Brain pericyte (primary cell): ENCODE data around the gene PIPOX.

Source experiments
- DNase-seq: peaks from one replicate; pipeline ENCODE4 v3.0.0-alpha.2; 2012; ENCODE audit warnings: low read depth, low spot score

PIPOX gene, protein sequence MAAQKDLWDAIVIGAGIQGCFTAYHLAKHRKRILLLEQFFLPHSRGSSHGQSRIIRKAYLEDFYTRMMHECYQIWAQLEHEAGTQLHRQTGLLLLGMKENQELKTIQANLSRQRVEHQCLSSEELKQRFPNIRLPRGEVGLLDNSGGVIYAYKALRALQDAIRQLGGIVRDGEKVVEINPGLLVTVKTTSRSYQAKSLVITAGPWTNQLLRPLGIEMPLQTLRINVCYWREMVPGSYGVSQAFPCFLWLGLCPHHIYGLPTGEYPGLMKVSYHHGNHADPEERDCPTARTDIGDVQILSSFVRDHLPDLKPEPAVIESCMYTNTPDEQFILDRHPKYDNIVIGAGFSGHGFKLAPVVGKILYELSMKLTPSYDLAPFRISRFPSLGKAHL

GRCh38 chr17:29042679-29043538 lies at the start of gene PIPOX:
Gene PIPOX (plus strand): TSS chr17:29043141. CDS start chr17:29043226, 85 bp downstream.
- peak; percentile 45 for DNase-seq

DNA sequence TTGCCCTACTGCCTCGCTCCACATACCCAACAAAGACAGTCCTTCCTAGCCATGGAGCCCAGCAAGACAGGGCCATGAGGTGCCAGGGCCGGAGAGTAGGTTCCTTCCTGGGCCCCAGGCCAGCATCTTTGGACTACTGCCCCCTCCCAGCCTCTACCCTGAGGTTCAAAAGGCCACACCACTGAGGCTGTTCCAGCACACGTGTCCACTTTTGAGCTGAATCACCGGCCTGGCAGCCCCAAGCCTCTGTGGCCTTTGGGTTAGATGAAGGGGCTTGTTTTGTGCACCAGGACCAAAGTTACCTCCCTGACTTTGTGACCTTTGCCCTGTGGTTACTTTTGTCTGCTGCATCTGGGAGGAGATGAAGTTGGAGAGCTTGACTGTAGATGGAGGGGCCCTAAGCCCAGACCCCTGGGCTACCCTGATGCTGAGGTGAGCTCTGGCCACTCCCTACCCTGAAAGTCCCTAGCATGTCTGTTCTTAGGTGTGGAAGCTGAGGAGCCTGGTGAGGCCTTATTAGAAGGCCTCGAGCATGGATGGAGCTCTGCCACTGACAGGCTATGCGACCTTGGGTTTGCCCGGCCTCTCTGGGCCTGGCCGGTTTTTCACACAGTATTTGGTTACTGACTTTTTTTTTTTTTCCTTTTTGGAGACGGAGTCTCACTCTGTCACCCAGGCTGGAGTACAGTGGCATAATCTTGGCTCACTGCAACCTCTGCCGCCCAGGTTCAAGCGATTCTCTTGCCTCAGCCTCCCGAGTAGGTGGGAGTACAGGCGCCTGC lies 49.1 kb upstream of the PIPOX start:
- DNase-seq = no peak

GRCh38 chr17:28996554-28997096 lies 46.3 kb upstream of the PIPOX start:
- DNase-seq = no peak

DNA sequence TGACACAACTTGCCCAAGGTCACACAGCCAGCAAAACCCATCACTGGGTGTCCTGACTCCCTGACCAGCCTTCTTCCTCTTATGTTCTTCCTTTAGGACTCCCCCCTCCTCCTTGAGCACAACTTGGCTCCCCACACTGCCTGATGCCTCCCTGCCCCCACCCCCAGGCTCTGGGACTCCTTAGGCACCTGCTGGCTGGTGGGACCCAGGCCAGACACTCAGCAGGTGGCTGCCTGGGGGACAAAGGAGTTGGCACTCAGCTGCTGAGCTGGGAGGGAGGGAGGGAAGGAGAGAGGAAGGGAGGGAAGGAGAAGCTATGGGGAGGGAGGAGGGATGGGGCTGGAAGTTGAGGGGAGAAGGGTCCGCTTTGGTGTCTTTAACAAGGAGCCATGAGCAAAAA lies 45.1 kb upstream of the PIPOX start:
- no peak for DNase-seq

- DNase-seq = no peak
Observed at GRCh38 chr17:28999206-28999605, 43.7 kb upstream of the PIPOX start.

GRCh38 chr17:29000973-29001372 lies 42.0 kb upstream of the PIPOX start:
- no peak for DNase-seq

DNA sequence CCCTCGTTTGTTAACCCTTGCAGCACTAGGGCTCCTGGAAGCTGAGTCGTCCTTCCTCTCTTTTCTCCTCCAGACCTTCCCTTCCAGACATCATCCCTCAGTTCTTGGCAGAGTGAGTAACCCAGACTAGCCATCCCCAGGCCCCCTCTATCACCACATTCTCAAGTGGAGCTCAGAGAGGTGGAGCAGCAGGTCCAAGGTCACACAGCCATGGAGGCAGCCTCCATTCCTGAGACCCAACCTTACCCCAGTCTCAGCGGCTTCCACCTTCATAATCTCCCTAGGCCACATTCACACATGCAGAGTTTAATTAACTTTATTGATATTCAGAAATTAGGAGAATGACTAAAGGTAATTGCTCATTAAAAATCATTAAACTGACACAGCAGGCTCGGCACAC lies 40.1 kb upstream of the PIPOX start:
- DNase-seq = no peak

DNA sequence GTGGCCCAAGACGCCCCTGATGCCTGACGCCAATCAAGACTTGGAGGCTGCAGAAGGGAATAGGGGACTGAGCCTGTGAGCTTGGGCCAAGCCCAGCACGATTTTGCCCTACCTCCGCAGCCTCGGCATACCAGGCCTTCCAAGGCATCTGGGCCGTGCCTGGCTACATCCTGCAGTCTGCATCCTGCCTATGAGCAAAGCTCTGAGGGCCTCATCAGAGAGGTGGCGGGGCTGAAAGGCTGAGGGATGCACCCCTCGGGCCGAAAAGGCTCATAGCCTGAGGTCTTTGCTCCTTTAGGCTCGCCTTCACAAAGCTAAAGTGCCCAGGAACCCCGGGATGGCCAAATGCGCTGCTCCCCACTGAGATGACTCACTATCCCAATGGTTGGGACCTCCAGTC lies 39.7 kb upstream of the PIPOX start:
- no peak for DNase-seq

GRCh38 chr17:29004081-29004692 lies 38.8 kb upstream of the PIPOX start:
- DNase-seq = no peak

- no peak for DNase-seq
Observed at GRCh38 chr17:29005936-29006511, 36.9 kb upstream of the PIPOX start, which contains the start of gene SEZ6. Gene SEZ6 (minus strand): TSS chr17:29006033. CDS start chr17:29005869, 164 bp downstream.

DNA sequence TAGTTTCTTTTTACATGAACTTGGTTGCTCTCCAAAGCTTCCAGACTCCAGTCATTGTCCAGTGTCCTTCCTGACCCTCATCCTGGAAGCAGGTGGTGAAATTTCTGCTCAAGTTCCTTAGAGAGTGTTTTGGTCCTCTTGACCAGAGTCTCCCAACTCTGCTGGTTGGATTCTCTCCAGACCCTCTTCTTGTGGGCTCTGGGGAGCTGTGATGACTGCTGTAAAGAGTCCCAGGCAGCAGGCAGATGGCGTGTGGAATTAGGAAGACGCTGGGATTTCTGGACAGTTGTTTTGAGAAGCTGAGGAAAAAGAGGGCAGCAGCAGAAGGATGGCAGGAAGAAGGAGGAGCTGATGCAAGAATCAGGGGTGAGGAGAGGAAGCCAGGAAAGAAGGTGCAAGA lies 35.5 kb upstream of the PIPOX start:
- DNase-seq = no peak

DNA sequence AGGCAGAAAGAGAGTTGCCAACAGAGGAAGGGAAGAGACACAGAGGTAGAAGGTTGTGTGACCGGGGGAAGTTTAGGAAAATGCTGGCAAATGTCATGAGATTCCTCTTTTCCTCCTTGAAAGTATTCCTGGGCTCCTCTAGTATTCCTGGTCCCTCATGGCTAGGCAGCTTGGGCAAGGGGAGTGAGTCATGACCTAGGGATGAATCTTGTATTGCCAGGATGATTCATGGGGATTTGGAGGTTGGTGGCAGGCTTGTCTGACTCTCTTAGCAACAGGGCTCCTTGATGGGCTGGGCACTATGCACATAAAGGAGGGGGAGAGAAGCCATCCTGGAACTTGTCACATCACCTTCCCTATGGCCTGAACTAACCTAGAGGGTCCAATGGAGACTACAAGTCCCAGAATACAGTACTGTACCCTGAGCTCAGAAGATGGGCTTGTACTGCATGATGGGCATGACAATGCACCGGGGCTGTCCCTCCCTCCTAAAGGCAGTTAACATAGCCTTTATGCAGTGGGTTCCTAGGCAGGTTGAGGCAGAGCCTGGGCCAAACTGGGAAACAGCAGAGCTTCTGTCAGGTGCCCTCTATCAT lies 35.0 kb upstream of the PIPOX start:
- no peak for DNase-seq

- no peak for DNase-seq
Observed at GRCh38 chr17:29008591-29008990, 34.4 kb upstream of the PIPOX start.

- DNase-seq = no peak
Observed at GRCh38 chr17:29010129-29010528, 32.8 kb upstream of the PIPOX start.

- no peak for DNase-seq
Observed at GRCh38 chr17:29010586-29010985, 32.4 kb upstream of the PIPOX start.

- no peak for DNase-seq
Observed at GRCh38 chr17:29012535-29012934, 30.4 kb upstream of the PIPOX start.

DNA sequence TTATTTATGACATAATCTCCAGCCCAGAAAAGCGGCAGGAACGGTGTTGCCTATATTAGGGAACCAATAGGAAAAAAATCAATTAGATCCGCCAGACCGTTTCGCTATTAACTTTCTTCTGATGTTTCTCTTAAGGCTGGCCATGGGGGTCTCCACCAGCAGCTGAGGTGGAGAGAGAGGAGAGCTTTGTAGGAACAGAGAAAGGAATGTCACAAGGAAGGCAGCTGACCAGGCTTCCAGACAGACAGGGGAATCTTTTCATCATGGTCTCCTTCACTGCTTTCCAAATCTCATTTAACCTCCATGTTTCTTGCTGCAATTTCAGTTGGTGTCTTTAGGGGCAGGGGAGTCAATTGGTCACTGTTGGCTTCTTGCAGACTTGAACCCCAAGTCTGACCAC lies 28.2 kb upstream of the PIPOX start:
- no peak for DNase-seq

DNA sequence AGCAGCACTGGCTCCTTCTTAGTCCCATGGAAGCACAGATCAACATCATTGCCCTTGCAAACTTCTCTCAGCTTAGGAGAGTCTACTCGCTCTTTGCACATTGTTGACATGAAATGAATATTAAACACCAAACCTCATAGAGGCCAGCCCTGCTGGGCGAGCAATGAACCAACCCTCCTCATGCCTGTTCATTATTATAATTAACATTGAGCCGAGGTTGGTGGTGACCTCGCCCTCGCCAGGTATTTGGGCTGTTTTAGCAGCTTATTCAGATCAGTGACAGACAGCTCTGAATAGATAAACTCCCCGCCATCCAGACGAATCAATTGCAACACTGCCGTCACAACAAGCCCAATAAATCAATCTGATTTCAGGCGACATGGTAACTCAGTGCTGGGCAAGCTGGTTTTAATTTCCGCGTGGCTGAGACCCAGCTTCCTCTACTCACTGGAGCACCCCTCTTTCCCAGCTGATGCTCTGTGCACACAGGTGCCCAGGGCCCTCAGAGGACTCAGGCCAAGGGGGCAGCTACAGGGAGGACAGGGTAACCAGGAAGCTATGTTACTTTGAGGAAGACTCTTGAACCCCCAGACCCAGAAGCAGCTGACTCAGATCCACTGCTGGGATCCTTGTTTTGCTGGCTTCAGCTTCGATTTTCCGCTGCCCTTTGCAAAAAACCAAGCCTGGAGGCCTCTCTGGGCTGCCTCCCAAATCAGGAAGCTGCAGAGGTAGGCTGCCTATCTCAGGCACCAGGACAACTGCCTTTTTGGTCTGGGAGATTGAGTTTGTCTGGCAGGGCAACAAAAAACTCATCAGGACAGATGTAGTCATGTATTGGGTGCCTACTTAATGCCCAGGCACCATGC lies 26.4 kb upstream of the PIPOX start:
- DNase-seq = no peak

- no peak for DNase-seq
Observed at GRCh38 chr17:29018788-29019474, 24.0 kb upstream of the PIPOX start.
